Measurements from ENCODE around the gene TSACC. TPM values are rescaled to one million over a fixed set of nuclear protein-coding genes. Genes with fewer than 3 reads are reported as not detected.

The TSACC gene
- total and polyA plus RNA-seq, 4 donors = 0.28 to 2.7 (median 0.60) TPM; not detected in 1

GRCh38 chr1:156289857-156290256, 48.5 kb upstream of the TSACC start:
- TF ChIP-seq HNF4A (conservative IDR thresholded peaks at IDR 0.05) (no peak), EGR1 (IDR thresholded peaks at IDR 0.05; ENCODE audit: low read depth in 2 of 2) (no peak)
- no peaks in the 10 kb centered on the region for H3K27me3 ChIP-seq (ENCODE audit: control insufficient read depth in 4 of 4, insufficient read depth in 4 of 4, low read length in 3 of 4)
- no peak overlapping the region for H3K9ac ChIP-seq (ENCODE audit: low read depth in 1 of 2, low read length in 2 of 2)
- H3K9me3 ChIP-seq (ENCODE audit: control insufficient read depth in 4 of 4, low read length in 3 of 4) = no peaks in the 10 kb centered on the region
- DNase-seq (ENCODE audit: low spot score) = no peak
- peaks cover 0 to 11% (median 6%) of the 10 kb centered on the region in 4 donors for H3K36me3 ChIP-seq (ENCODE audit: control insufficient read depth in 4 of 4, insufficient read depth in 3 of 4, low read depth in 1 of 4, low read length in 3 of 4)
- no peak overlapping the region for H3K27ac ChIP-seq (ENCODE audit: low read depth in 1 of 2, low read length in 2 of 2)
- no peak overlapping the region for H3K4me3 ChIP-seq (ENCODE audit: low read depth in 1 of 3, low read length in 3 of 3)
- H3K4me1 ChIP-seq (ENCODE audit: control insufficient read depth in 4 of 4, insufficient read depth in 4 of 4, low read length in 3 of 4) = peaks cover 13 to 41% (median 39%) of the 10 kb centered on the region in 4 donors

GRCh38 chr1:156291226-156292061, 46.9 kb upstream of the TSACC start:
- WGBS = 11% methylated on average over 37 of the region's 37 CpGs
- DNase-seq (ENCODE audit: low spot score) = peak; percentile 93
- TF ChIP-seq FOXA1 (IDR thresholded peaks at IDR 0.05) (peak; percentile 41), HNF4A (conservative IDR thresholded peaks at IDR 0.05) (peak; percentile 99), NR2F2 (IDR thresholded peaks at IDR 0.05) (peak; percentile 51), ZBTB33 (IDR thresholded peaks at IDR 0.05) (peak; percentile 96), REST (IDR thresholded peaks at IDR 0.05) (peak; percentile 67), JUND (IDR thresholded peaks at IDR 0.05) (peak; percentile 81 to 91), HNF4G (IDR thresholded peaks at IDR 0.05) (peak; percentile 97), RAD21 (IDR thresholded peaks at IDR 0.05) (peak in 1 of 2 donors; percentile 26), TAF1 (conservative IDR thresholded peaks at IDR 0.05) (peak; percentile 84), FOXA2 (IDR thresholded peaks at IDR 0.05) (no peak), SP1 (IDR thresholded peaks at IDR 0.05) (peak; percentile 98), GABPA (IDR thresholded peaks at IDR 0.05 in 1 of 2, conservative IDR thresholded peaks at IDR 0.05 in 1 of 2) (peak in 1 of 2 donors; percentile 47), YY1 (IDR thresholded peaks at IDR 0.05) (peak; percentile 89), MAX (IDR thresholded peaks at IDR 0.05) (peak; percentile 75), EGR1 (IDR thresholded peaks at IDR 0.05; ENCODE audit: low read depth in 2 of 2) (peak in 1 of 2 donors; percentile 65), ATF3 (IDR thresholded peaks at IDR 0.05) (peak; percentile 30), RXRA (IDR thresholded peaks at IDR 0.05) (peak; percentile 85 to 88), CTCF (IDR thresholded peaks at IDR 0.05; ENCODE audit: low read depth, low read length, missing input control) (no peak)
- Histone ChIP-seq H3K4me3 (ENCODE audit: low read depth in 1 of 3, low read length in 3 of 3) (peak overlapping the region; percentile 52 to 71 (median 67)), H3K9ac (ENCODE audit: low read depth in 1 of 2, low read length in 2 of 2) (peak overlapping the region; percentile 72 to 74), H3K27me3 (ENCODE audit: control insufficient read depth in 4 of 4, insufficient read depth in 4 of 4, low read length in 3 of 4) (no peaks in the 10 kb centered on the region), H3K9me3 (ENCODE audit: control insufficient read depth in 4 of 4, low read length in 3 of 4) (no peaks in the 10 kb centered on the region), H3K27ac (ENCODE audit: low read depth in 1 of 2, low read length in 2 of 2) (peak overlapping the region; percentile 73 to 74), H3K4me1 (ENCODE audit: control insufficient read depth in 4 of 4, insufficient read depth in 4 of 4, low read length in 3 of 4) (peaks cover 18 to 54% (median 49%) of the 10 kb centered on the region in 4 donors), H3K36me3 (ENCODE audit: control insufficient read depth in 4 of 4, insufficient read depth in 3 of 4, low read depth in 1 of 4, low read length in 3 of 4) (peaks cover 0 to 7% (median 2%) of the 10 kb centered on the region in 4 donors)
